Fibroblast of lung (primary cell): Measurements from ENCODE around the gene RAB5A. TPM values are rescaled to one million over a fixed set of nuclear protein-coding genes. Genes with fewer than 3 reads are reported as not detected.
A peak's percentile ranks its signal among the peaks of the same experiment; 100 is the strongest.

ENCODE experiments used
- DNase-seq, 2 donors: peaks; one replicate each; pipeline versions ENCODE4 v3.0.0 to v3.0.0-alpha.2; 2010; ENCODE audit warnings: low read depth in 2 of 2
- H2AFZ ChIP-seq: 2 replicates; pipeline ENCODE4 v1.5.1; 2012; ENCODE audit warnings: low read length, control low read depth, inconsistent platforms
- H3K27ac ChIP-seq: 2 replicates; pipeline ENCODE4 v1.5.1; 2011; ENCODE audit warnings: low read length, control low read depth; ENCODE audit not compliant: insufficient read depth
- H3K27me3 ChIP-seq: 2 replicates; pipeline ENCODE4 v1.5.1; 2011; ENCODE audit warnings: mild to moderate bottlenecking, low read length; ENCODE audit not compliant: control insufficient read depth, insufficient read depth
- H3K36me3 ChIP-seq: 2 replicates; pipeline ENCODE4 v1.5.1; 2011; ENCODE audit warnings: low read length; ENCODE audit not compliant: control insufficient read depth, insufficient read depth
- H3K4me1 ChIP-seq: 2 replicates; pipeline ENCODE4 v1.5.1; 2011; ENCODE audit warnings: low read length; ENCODE audit not compliant: control insufficient read depth, insufficient read depth; ENCODE audit errors: extremely low read depth
- H3K4me2 ChIP-seq: 2 replicates; pipeline ENCODE4 v1.5.1; 2011; ENCODE audit warnings: low read length, control low read depth; ENCODE audit not compliant: insufficient read depth; ENCODE audit errors: extremely low read depth
- H3K4me3 ChIP-seq, 4 experiments: fragments of 200-600 bp in 1 of 4; sonication (generic) in 1 of 4; replicated peaks in 1 of 4; 2 replicates each; pipeline ENCODE4 v1.5.1; 2011 to 2016; ENCODE audit warnings: low read length in 4 of 4, low read depth in 3 of 4, mild to moderate bottlenecking in 3 of 4, control low read depth in 2 of 4, inconsistent platforms in 1 of 4, mixed read lengths in 1 of 4; ENCODE audit not compliant: insufficient read depth in 1 of 4; ENCODE audit errors: control extremely low read depth in 1 of 4
- H3K79me2 ChIP-seq: 2 replicates; pipeline ENCODE4 v1.5.1; 2012; ENCODE audit warnings: mild to moderate bottlenecking, low read length, inconsistent platforms; ENCODE audit not compliant: control insufficient read depth, insufficient read depth
- H3K9ac ChIP-seq: 2 replicates; pipeline ENCODE4 v1.5.1; 2011; ENCODE audit warnings: mild to moderate bottlenecking, low read length, control low read depth; ENCODE audit not compliant: insufficient read depth
- H3K9me3 ChIP-seq: 2 replicates; pipeline ENCODE4 v1.5.1; 2012; ENCODE audit warnings: low read depth, low read length; ENCODE audit not compliant: control insufficient read depth, insufficient read depth
- H4K20me1 ChIP-seq: 2 replicates; pipeline ENCODE4 v1.5.1; 2011; ENCODE audit warnings: low read length; ENCODE audit not compliant: control insufficient read depth, insufficient read depth; ENCODE audit errors: extremely low read depth
- CTCF ChIP-seq, 2 donors: IDR thresholded peaks in 1 of 2; conservative IDR thresholded peaks in 1 of 2; 1 replicate in 1 of 2; 2 replicates in 1 of 2; pipeline ENCODE4 v1.5.1; 2011 to 2012; ENCODE audit warnings: low read length in 2 of 2, control low read depth in 1 of 2, inconsistent platforms in 1 of 2, low read depth in 1 of 2, mild to moderate bottlenecking in 1 of 2
- EZH2 ChIP-seq: IDR thresholded peaks from 2 replicates; pipeline ENCODE4 v1.5.1; 2012; ENCODE audit warnings: low read length, control low read depth, mild to moderate bottlenecking; ENCODE audit errors: missing control alignments
- polyA plus RNA-seq, 2 donors: library from polyadenylated mRNA; depleted of rRNA in 1 of 2; stranded (reverse) in 1 of 2; unstranded in 1 of 2; fragments of >200 nt; gene quantifications; 2 replicates each; pipeline ENCODE4 v1.2.1, GENCODE V29; 2011 to 2012; ENCODE audit warnings: missing spikeins in 1 of 2
- total RNA-seq: library from RNA; depleted of rRNA; stranded (reverse); fragments of >200 nt; gene quantifications from 2 replicates; pipeline ENCODE4 v1.2.1, GENCODE V29; 2014

RAB5A gene
- total and polyA plus RNA-seq, 2 donors (not counting 1 experiment from before 2014, with no cell fraction given) = 50.9 to 86.1 TPM

DNA sequence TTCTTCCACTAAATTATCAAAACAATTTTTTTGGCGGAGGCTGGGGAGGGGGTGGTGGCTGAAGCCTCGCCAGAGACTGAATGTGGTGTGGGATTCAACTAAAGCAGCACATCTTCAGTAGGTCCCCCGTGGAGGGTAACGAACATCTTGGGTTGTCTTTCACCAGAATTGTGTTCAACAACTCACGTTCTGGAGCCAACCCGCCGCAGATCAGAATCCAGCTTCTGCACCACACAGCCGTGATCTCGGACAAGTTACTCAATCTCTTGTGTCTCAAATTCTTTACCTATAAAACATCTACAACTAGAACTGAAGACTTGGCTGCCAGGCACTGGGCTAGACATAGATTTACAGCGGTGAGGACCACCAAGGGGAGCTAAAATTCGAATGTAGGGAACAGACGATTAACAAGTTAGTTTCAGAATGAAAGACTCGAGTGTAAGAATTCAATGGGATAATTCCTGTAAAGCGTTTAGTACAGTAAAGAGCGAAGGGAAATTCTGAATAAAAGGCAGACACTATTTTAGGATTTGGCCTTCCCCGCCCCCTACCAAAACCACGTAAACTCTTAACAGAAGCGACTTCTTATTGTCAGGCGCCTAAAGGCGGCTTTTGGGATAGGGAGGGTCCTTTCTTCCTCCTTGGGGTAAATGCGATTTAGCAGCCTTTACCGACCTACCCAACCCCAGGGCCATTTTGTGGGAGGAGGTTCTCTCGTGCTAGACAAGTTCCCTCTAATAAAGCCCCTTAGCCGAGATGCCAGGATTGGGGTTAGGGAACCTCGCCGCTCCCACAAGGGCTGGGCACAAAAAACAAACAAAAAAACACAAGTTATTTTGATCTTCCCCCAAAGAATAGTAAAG, 697 bp upstream of the RAB5A start:
- Histone ChIP-seq H4K20me1 (no peaks in the 10 kb centered on the region), H2AFZ (peak overlapping the region; percentile 90), H3K4me3 (peak overlapping the region; percentile 77 to 98 (median 88)), H3K4me2 (peak overlapping the region; percentile 91), H3K4me1 (no peaks in the 10 kb centered on the region), H3K36me3 (no peaks in the 10 kb centered on the region), H3K27ac (peak overlapping the region; percentile 98), H3K9ac (peak overlapping the region; percentile 59), H3K27me3 (no peaks in the 10 kb centered on the region), H3K79me2 (peaks cover 40% of the 10 kb centered on the region), H3K9me3 (no peaks in the 10 kb centered on the region)
- peak in 1 of 2 donors; percentile 10 for DNase-seq
- TF ChIP-seq CTCF (conservative IDR thresholded peaks at IDR 0.05 in 1 of 2, IDR thresholded peaks at IDR 0.05 in 1 of 2; ENCODE audit: low read depth in 1 of 2, low read length in 2 of 2) = no peak
- TF ChIP-seq EZH2 = no peak

DNA sequence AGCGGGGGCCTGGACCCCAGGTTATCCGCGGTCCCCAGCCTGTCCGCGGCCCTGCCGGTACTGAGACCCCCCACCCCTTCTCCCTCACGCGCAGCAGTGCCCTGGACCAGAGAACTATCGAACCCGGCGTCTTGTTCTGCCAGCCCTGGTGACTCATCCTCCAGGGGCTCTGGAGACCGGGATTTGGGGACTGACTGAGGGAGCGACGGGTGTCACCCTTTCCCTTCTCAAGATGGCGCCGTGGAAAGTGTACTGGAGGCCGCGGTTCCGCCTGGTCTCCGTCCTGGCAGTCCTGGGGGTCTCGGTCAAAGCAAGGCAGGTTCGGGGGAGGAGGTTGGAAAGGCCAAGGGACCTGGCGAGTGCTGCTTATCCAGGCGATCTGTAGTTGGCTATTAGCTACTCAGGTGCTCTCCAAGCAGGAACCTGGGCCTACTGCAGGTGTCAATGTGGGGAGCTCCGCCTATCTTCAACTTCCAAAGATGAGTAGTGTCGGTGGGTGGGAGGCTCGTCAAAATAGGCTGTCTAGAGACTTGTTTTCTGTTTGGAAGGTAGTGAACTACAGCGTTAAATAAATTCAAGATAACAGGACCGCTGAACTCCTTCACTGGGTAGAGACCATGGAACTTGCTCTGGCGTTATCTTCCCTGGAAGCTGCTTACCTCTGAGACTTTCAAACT, 790 bp downstream of the RAB5A start:
- DNase-seq = peak; percentile 46 to 52
- H2AFZ ChIP-seq = peak overlapping the region; percentile 74
- TF ChIP-seq CTCF (conservative IDR thresholded peaks at IDR 0.05 in 1 of 2, IDR thresholded peaks at IDR 0.05 in 1 of 2; ENCODE audit: low read depth in 1 of 2, low read length in 2 of 2) = no peak
- no peak for TF ChIP-seq EZH2
- H3K79me2 ChIP-seq = peaks cover 54% of the 10 kb centered on the region
- no peaks in the 10 kb centered on the region for H3K9me3 ChIP-seq
- H4K20me1 ChIP-seq = no peaks in the 10 kb centered on the region
- H3K36me3 ChIP-seq = peaks cover 4% of the 10 kb centered on the region
- H3K4me3 ChIP-seq = peak overlapping the region; percentile 82 to 98 (median 92)
- peak overlapping the region; percentile 84 for H3K4me2 ChIP-seq
- H3K4me1 ChIP-seq = no peaks in the 10 kb centered on the region
- no peaks in the 10 kb centered on the region for H3K27me3 ChIP-seq
- H3K9ac ChIP-seq = peak overlapping the region; percentile 98
- peak overlapping the region; percentile 98 for H3K27ac ChIP-seq

DNA sequence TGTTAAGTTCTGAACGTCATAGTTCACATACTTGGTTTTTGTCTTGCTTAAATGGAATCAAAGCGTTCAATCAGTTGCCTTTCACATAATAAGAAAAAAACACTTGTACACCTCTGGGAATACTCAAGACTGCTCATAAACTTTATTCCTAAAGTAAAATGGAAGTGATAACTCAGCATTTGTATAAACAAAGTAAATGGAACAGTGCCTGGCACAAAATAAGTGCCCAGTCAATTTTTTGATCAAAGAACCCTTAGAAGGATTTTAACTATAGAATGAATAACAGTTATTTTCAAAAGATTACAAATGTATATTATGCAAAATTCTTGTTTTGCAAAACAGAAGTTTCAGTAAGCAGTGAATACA, 1.3 kb downstream of the RAB5A start:
- peak overlapping the region; percentile 98 for H3K27ac ChIP-seq
- H3K9ac ChIP-seq = peak overlapping the region; percentile 98
- no peaks in the 10 kb centered on the region for H3K4me1 ChIP-seq
- no peak overlapping the region for H2AFZ ChIP-seq
- TF ChIP-seq CTCF (conservative IDR thresholded peaks at IDR 0.05 in 1 of 2, IDR thresholded peaks at IDR 0.05 in 1 of 2; ENCODE audit: low read depth in 1 of 2, low read length in 2 of 2) = no peak
- TF ChIP-seq EZH2 = no peak
- H3K79me2 ChIP-seq = peaks cover 59% of the 10 kb centered on the region
- H3K4me2 ChIP-seq = peak overlapping the region; percentile 84
- no peaks in the 10 kb centered on the region for H4K20me1 ChIP-seq
- peaks cover 4% of the 10 kb centered on the region for H3K36me3 ChIP-seq
- H3K27me3 ChIP-seq = no peaks in the 10 kb centered on the region
- H3K9me3 ChIP-seq = no peaks in the 10 kb centered on the region
- H3K4me3 ChIP-seq = peak overlapping the region; percentile 82 to 98 (median 92)
- no peak for DNase-seq
